CD4-positive, alpha-beta T cell treated with Interleukin-4 for 4 hours (primary cell): ENCODE results near the gene ADAMTS9.

Experiments
- DNase-seq: peaks from one replicate; pipeline ENCODE4 v3.0.0-alpha.2; 2020

ADAMTS9 gene

DNA sequence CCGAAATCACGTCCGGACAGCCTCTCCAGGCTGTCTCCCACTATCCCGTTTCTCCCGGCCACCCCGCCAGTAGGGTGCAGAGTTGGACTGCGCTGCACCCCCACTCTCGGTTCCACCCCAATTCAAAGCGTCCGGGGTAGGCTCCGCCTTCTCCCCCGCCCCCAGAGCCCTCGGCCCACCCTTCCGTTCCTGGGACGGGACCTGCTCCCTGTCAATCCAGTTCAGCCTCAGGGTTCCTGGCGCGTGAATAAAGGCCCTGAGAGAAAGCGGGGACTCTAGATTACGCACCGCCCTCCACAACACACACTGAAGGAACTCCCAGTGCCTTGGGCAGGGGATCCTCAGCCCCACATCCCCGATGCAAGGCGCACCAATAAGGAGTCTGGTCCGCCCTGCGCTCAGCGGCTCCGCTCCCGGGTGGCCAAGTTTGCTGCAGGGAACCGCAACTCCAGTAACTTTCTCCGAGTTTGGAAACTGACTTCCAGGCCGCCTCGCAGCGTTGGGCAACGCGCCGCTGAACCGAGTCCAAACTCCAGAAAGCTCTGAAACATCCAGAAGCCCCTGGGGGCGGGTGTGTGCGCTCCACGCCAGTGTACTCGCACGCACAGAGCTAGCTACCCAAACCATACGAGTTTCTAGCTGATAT, 1.9 kb downstream of the ADAMTS9 start:
- DNase-seq: no peak

GRCh38 chr3:64685331-64685799, 2.4 kb downstream of the ADAMTS9 start:
- no peak for DNase-seq

DNA sequence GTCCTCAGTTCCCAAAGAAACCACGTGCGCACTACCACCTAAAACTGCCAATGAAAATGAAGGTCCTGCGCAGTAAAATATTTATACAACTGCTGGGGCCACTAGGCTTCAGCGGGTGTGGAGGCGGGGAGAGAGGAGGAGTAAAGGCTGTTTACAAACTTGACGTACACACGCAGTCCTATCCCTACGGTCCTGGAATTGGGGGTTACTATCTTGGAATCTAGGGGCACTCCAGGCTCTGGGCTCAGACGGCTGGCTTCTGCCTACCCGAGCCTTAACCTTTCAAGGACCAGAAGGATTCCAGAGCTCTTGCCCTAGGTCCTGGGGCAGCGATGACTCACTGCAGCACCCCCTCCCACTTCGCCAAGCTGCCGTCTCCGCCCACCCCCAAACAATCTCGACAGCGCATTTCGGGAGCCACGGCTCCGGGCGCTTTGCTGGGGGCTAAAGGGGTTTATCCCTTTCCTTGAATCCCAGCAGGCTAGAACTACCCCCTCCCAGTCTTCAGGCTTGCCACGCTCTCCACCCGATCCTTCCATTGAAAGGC, 3.0 kb downstream of the ADAMTS9 start:
- no peak for DNase-seq

DNA sequence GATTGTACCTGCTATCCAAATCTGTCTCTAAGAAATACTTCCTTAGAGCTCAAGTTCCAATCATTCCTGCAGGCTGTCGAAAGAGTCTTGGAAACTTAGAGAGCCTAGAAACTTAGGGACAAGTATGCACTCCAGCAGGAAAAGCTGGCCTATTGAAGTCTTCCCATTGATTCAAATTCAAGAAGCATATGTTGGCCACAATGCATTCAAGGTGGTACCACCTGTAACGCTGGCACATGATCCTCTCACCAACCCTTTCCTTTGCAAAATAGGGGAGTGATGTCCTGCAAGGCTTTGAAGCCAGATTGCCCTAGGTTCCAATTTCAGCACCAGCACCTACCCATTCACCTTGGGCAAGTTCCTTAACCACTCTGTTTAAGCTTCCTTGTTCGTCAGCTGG, 6.0 kb downstream of the ADAMTS9 start:
- DNase-seq: no peak

DNA sequence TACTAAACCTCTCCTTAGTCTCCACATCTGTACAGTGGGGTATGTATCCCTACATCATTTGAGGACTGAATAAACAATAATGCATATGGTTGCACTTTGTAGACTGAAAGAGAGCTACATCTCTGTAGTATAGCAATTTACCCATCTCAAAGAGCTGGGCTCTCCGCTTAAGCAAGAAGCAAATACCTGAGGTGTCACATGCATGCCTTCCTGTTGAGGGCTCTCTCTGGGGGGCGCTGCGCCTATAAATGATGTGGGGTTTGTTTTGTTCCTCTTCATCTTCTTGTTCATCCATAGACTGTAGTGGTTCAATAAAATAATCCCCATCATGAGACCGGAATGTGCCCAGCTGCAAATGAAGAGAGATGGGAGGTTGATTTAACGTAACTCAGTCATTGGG, 6.8 kb downstream of the ADAMTS9 start:
- DNase-seq: no peak

- no peak for DNase-seq
Observed at GRCh38 chr3:64680334-64680733, 7.5 kb downstream of the ADAMTS9 start.

DNA sequence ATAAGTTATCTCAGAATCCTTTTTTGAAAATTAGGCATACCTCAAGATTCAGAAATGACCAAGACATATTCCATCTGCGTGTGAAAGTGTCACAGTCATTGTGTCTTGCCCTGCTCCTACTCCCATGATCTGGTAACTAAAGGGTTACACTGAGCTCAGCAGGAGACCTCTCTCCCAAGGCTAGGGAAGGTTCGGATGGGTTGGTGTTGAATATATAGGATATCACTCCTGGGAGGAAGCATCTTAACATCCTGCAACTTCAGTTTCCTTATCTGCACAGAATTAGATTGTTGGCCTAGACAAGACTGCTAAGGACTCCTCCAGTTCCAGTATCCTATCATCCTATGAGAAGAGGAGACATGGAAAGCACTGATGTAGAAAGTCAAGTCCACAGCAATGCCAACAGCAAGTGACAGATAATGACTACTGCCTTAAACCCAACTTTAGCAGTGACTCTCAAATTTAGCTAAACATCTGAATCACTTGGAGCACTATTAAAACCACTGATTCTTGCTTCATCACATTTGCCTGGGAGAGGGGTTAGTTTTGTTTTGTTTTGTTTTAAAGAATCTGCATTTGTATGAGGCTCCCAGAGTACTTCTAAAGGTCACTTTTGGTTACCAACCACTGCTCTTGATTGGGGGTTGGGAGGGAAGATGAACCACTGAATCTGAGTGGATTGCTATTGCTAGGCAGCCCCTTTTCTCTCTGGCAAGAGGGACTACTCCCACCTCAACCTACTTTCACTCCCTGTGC, 9.7 kb downstream of the ADAMTS9 start:
- DNase-seq: no peak

DNA sequence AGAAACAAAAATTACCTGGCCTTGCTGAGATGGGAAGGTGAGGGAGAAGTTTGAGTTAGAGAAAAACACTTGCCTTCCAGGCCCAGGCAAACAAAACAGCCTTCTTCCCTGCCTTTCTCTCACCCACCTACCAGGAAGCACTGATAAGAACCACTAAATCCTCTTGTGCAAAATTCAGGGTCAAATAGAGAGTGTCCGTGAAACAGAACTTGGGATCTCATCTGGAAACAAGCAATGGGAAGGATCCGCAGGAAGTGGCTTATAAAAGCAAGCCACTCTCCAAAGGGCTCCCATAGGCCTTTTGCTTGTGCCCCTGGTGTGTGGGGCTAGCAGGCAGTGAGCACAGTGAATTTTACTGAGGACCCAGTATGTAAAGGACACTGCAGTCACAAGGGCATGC, 11.0 kb downstream of the ADAMTS9 start:
- DNase-seq: no peak

GRCh38 chr3:64675687-64676247, 12.0 kb downstream of the ADAMTS9 start:
- no peak for DNase-seq

DNA sequence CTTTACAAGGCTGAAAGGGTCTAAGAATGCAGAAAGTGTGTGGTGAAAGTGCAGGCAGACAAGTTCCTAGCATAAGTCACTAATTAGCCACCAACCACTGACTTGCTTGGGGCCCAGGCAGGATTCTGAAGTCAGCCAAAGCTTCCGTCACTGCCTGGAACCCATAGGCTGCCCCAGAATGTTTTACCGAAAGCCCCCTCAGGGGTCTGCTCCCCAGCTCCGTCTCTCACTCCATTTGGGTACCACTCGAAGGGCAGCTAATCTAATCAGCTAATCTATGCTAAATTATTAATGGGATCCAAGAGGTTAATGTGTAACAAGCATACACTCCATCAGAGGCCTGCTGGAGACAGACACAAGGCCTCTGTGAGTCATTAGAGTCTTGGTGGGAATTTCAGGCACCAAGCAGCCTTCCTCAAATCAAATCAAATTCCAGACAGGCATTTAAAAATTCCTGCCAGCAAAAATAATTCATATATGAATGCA, 13.2 kb downstream of the ADAMTS9 start:
- no peak for DNase-seq

DNA sequence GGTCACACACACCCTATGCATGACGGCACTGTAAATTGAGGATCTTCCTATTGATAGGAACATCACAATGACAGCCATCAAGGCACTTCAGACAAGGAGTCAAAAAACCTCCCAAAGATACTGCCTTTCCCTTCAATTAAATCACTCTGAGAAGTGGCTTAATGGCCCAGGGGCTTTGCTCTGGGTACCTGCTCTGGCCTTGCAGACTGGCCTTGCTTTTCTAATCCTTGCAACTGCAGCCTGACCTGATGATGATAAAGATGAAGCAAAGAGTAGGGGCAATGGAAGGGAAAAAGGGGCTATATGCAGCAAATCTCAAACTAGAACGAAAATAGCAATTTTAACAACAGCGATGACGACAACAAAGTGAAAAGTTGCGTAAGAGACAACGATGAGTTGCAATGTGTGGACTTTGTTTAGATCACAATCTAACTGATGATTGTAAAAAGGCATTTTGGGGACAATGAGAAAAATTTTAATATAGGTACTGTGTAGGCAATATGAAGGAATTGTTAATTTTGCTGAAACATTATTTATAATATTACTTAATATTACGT, 14.6 kb downstream of the ADAMTS9 start:
- no peak for DNase-seq

DNA sequence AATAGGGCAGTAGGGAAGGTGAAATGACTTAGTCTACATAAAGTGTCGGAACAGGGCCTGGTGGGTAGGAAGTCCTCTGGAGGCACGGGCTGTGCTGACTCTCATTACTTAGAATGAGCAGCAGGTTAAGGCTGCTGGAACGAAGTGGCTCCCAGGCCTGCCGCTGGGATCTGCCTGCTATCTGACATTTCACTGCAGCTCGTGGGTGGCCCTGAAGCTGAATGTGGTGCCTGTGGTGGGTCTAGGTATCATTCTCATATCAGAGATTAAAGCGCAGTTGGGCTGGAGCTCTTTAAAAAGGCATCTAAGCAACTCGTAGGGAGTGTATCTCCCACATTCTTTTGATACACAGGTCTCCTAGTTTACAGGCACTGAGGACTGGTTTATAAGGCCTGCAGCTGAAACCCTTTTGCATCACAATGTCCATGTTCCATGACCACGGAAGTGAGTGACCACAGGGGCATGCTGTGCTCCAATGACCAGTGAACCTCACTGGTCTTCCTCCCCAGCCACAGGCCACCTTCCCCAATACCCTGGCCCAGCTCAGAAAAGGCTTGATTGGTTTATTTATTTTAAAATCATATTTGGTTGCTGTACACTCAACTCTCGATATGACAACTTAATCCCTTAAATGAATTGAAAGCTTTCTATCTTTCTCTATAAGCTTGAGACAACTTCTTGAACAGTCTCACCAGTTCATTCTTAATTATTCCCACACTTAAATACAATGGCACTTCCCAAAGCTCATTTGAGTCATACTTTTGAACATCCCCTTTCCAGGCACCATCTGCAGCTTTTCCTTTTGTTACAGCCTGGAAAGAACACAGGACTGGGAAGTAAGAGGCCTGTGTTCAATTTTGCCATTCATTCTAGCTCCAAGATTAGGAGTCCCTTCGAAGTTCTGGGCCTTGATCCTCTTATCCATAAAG, 19.0 kb downstream of the ADAMTS9 start:
- no peak for DNase-seq

- DNase-seq: no peak
Observed at GRCh38 chr3:64667887-64668581, 19.8 kb downstream of the ADAMTS9 start.

GRCh38 chr3:64667138-64667537, 20.7 kb downstream of the ADAMTS9 start:
- no peak for DNase-seq

DNA sequence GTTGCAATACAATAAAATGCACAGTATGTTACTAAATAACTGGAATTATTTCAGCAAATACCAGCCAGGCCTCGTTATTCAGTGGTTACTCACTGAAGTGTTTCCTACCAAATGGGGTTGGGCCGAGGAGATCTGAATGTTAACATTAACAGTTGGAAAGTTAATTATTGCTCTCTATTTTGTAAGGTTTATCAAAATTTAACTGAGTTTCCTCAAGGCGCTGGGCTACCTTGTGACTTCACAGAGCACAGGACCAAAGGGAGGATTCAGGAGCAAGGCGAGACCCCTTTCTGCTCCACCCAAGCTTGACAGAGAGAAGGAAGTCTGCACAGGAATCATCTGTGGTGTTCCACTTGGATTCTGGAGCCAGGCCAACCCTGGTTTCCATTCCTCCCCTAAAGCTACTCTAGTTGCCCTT, 21.6 kb downstream of the ADAMTS9 start:
- no peak for DNase-seq

DNA sequence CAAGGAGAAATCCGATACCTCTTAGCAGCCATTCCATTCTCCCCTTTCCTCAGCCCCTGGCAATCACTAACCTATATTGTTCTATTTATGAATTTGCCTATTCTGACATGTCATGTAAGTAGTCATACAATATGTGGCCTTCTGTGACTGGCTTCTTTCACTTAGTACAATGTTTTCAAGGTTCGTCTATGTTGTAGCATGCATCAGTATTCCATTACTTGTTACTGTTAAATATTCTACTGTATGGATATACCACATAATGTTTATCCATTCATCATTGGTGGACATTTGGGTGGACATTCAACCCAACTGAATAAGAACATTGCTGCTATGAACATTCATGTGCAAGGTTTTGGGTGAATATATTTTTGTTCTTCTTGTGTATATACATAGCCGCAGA, 23.4 kb downstream of the ADAMTS9 start:
- no peak for DNase-seq

GRCh38 chr3:64659617-64659978, 28.2 kb downstream of the ADAMTS9 start:
- no peak for DNase-seq

DNA sequence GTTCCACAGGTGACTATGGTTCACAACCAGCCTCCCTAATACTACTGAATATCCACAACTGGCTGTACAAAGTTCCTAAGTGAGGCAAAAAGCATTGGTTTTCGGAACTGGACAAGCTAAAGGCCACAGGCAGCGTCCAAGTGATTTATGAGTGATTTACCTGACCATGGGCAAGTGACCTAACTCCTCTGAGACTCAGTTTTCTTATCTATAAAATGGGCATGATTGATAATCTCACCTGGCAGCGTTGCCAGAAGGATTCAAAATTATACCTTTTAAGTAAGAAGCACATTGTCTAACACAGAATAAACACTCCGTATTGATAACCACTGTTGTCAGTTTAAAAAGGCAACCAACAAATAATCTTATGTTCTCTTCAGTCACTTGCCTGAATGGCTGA, 29.8 kb downstream of the ADAMTS9 start:
- no peak for DNase-seq

- no peak for DNase-seq
Observed at GRCh38 chr3:64656544-64656943, 31.3 kb downstream of the ADAMTS9 start.

DNA sequence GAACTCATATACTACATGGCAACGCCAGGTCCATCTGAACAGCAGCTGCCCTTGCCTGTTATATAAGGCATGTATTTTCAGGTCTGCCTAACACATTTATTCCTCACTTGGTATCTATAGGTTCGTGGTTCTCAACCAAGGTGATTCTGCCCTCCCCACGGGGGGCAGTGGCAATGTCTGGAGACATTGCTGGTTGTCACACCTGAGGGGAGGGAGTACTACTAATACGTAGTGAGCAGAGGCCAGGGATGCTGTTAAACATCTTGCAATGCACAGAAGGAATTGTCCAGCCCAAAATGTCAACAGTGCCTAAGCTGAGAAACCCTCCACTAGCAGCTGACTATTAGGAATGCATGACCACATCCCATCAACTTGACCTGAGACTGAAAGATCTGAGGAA, 32.6 kb downstream of the ADAMTS9 start:
- no peak for DNase-seq

DNA sequence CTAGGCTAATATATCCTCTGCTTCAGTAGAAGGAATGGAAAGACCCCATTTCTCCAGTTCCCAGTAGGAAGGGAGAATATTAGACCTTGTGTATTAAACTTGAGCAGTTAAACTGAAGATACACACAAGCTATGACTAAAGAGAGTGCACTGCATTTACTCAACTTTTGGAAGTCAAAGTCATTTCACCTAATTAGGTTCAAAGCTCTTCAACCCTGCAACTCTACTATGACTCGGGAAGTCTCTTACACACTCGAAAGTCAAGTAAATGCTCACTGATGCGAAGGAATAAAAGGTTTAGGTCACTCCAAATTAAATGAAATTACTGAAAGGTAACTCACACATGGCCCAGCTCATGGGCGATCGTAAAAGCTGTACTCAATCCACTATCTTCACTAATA, 33.8 kb downstream of the ADAMTS9 start:
- no peak for DNase-seq

GRCh38 chr3:64653101-64653500, 34.7 kb downstream of the ADAMTS9 start:
- DNase-seq: no peak
